Breast epithelium (tissue), 4 donors: ENCODE results near the gene BTD. TPM values are rescaled to one million over a fixed set of nuclear protein-coding genes. Genes with fewer than 3 reads are reported as not detected.
A peak's percentile ranks its signal among the peaks of the same experiment; 100 is the strongest.

Source experiments
- DNase-seq, 2 donors: peaks; one replicate each; pipeline ENCODE4 v3.0.0-alpha.2; 2019; ENCODE audit warnings: low spot score in 2 of 2
- H3K27ac ChIP-seq, 2 donors: fragments of 200-600 bp; sonication (generic) in 1 of 2; one replicate each; pipeline ENCODE4 v1.5.1; 2016 to 2019; ENCODE audit warnings: mild to moderate bottlenecking in 1 of 2
- H3K27me3 ChIP-seq, 2 donors: fragments of 200-600 bp; sonication (generic) in 1 of 2; one replicate each; pipeline versions ENCODE4 v1.5.1 to v1.6.0; 2017 to 2019; ENCODE audit warnings: control low read depth in 1 of 2, mild to moderate bottlenecking in 1 of 2
- H3K36me3 ChIP-seq: fragments of 200-600 bp; one replicate; pipeline ENCODE4 v1.5.1; 2019
- H3K4me1 ChIP-seq, 2 donors: fragments of 200-600 bp; sonication (generic); one replicate each; pipeline ENCODE4 v1.5.1; 2016 to 2019; ENCODE audit warnings: control low read depth in 1 of 2
- H3K4me3 ChIP-seq, 3 donors: fragments of 200-600 bp; sonication (generic); 1 replicate in 2 of 3; 2 replicates in 1 of 3; pipeline ENCODE4 v1.5.1; 2016 to 2019; ENCODE audit warnings: mild to moderate bottlenecking in 3 of 3, moderate library complexity in 2 of 3
- H3K9me3 ChIP-seq, 2 donors: fragments of 200-600 bp; sonication (generic) in 1 of 2; one replicate each; pipeline ENCODE4 v1.5.1; 2016 to 2019; ENCODE audit warnings: control low read depth in 1 of 2
- POLR2A ChIP-seq: fragments of 450-650 bp; IDR thresholded peaks from one replicate; pipeline ENCODE4 v1.6.1; 2016; ENCODE audit warnings: antibody characterized with exemption, mild to moderate bottlenecking, moderate library complexity
- POLR2AphosphoS5 ChIP-seq, 3 donors: sonication (generic); formaldehyde crosslinking; IDR thresholded peaks; one replicate each; pipeline ENCODE4 v1.6.1; 2017; ENCODE audit warnings: antibody characterized with exemption in 3 of 3
- intact Hi-C: fragments of 100-400 bp; cut with DNase I; formaldehyde crosslinking; loops from one replicate; pipeline ENCODE4 v1.15.1; 2023; ENCODE audit warnings: low total_unique reads
- total RNA-seq, 3 donors: library from RNA; depleted of rRNA; stranded (reverse); fragments of >200 nt; gene quantifications; one replicate each; pipeline ENCODE4 v1.1.0, GENCODE V29; 2016
- TF ChIP-seq, protein P1 (sequence below), 3 donors: fragments of 450-650 bp; IDR thresholded peaks; one replicate each; pipeline ENCODE4 v1.5.1; 2016 to 2017; ENCODE audit warnings: antibody characterized with exemption in 3 of 3, mild to moderate bottlenecking in 3 of 3, moderate library complexity in 3 of 3

BTD gene
- total RNA-seq, 3 donors from 2014 or later = 30.2 to 89.8 (median 35.1) TPM

DNA sequence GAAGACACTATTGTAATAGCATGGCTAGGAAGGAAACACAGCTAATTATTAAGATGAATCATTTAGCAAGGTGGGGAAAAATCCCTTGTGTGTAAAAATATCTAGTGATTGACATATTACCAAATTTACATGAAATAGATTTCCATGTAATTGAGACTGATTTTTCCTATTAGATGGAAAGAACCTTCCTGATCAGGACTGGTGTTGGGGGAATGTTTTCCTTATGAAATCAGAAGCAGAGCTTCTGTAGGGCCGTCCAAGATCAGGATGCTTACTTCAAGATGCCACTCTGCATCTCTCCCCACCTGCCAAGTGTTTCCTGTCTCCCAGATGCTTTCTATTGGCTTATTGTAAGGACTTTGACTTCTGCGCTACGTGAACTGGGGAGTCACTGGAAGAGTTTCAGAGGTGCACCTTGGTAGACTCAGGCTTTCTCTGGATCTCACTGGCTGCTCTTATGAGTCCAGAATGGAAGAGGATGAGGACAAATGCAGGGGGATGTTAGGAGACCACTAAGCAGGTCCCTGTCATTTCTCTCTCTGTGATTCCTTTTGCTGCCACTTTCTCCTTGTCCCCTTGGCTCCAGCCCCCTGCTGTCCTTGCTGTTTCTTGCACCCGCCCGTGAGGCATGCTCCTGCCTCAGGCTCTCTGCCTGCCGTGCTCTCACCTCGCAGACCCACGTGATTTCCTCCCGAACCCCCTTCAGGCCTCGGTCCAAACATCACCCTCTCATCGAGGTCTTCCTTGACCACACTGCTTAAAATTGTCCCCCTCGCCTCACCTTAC, 30.1 kb downstream of the BTD start:
- intact Hi-C loops = no loop called here
- Histone ChIP-seq H3K27me3 (no peaks in the 10 kb centered on the region), H3K4me3 (no peak overlapping the region), H3K4me1 (peaks cover 0 to 7% of the 10 kb centered on the region in 2 donors), H3K9me3 (no peaks in the 10 kb centered on the region), H3K27ac (no peak overlapping the region), H3K36me3 (no peaks in the 10 kb centered on the region)
- TF ChIP-seq, protein P1, sequence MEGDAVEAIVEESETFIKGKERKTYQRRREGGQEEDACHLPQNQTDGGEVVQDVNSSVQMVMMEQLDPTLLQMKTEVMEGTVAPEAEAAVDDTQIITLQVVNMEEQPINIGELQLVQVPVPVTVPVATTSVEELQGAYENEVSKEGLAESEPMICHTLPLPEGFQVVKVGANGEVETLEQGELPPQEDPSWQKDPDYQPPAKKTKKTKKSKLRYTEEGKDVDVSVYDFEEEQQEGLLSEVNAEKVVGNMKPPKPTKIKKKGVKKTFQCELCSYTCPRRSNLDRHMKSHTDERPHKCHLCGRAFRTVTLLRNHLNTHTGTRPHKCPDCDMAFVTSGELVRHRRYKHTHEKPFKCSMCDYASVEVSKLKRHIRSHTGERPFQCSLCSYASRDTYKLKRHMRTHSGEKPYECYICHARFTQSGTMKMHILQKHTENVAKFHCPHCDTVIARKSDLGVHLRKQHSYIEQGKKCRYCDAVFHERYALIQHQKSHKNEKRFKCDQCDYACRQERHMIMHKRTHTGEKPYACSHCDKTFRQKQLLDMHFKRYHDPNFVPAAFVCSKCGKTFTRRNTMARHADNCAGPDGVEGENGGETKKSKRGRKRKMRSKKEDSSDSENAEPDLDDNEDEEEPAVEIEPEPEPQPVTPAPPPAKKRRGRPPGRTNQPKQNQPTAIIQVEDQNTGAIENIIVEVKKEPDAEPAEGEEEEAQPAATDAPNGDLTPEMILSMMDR (IDR thresholded peaks at IDR 0.05) = no peak
- TF ChIP-seq POLR2AphosphoS5 (IDR thresholded peaks at IDR 0.05) (no peak), POLR2A (no peak)
- no peak for DNase-seq

DNA sequence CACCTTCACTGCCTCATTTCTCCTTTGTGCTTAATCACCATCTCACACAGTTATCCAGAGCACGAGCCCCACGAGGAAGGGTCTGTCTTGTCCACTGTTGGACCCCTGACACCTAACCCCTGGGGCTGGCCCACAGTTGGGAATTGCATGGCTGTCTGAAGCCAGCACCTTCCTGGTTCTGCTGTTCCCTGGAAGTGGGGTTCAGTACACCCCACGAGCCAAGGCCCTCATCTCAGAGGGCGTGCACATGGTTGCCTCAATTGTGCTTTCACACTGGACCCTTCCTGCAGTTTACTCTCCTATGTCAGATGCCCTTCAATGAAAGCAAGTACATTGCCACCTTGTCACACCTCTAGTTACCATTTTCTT, 30.7 kb downstream of the BTD start:
- Histone ChIP-seq H3K4me3 (no peak overlapping the region), H3K9me3 (no peaks in the 10 kb centered on the region), H3K27me3 (no peaks in the 10 kb centered on the region), H3K36me3 (no peaks in the 10 kb centered on the region), H3K4me1 (peaks cover 0 to 7% of the 10 kb centered on the region in 2 donors), H3K27ac (no peak overlapping the region)
- intact Hi-C loops = no loop called here
- no peak for DNase-seq
- TF ChIP-seq POLR2AphosphoS5 (IDR thresholded peaks at IDR 0.05) (no peak), POLR2A (no peak)
- TF ChIP-seq, protein P1 (IDR thresholded peaks at IDR 0.05) = no peak

DNA sequence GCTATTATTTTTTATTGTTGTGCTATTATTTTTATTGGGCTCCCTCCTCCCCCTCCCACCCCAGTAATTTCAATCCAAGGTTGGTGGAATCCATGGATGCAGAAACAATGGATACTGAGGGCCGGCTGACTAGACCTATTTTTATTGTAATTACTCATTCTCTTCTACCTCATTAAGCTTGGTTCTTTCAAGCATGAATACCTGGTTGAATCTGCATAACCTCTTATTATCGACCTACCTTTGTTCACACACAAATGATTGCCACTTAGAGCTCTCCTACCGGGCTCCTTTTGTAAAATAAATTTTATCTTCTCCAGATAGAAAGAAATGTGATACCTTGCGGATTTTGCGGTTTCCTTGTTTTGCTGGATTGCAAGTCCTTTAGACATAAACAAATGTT, 31.6 kb downstream of the BTD start:
- Histone ChIP-seq H3K27me3 (no peaks in the 10 kb centered on the region), H3K36me3 (no peaks in the 10 kb centered on the region), H3K4me1 (peaks cover 0 to 7% of the 10 kb centered on the region in 2 donors), H3K4me3 (no peak overlapping the region), H3K9me3 (no peaks in the 10 kb centered on the region), H3K27ac (no peak overlapping the region)
- DNase-seq = no peak
- intact Hi-C loops = no loop called here
- TF ChIP-seq, protein P1 (IDR thresholded peaks at IDR 0.05) = no peak
- TF ChIP-seq POLR2A (no peak), POLR2AphosphoS5 (IDR thresholded peaks at IDR 0.05) (no peak)

DNA sequence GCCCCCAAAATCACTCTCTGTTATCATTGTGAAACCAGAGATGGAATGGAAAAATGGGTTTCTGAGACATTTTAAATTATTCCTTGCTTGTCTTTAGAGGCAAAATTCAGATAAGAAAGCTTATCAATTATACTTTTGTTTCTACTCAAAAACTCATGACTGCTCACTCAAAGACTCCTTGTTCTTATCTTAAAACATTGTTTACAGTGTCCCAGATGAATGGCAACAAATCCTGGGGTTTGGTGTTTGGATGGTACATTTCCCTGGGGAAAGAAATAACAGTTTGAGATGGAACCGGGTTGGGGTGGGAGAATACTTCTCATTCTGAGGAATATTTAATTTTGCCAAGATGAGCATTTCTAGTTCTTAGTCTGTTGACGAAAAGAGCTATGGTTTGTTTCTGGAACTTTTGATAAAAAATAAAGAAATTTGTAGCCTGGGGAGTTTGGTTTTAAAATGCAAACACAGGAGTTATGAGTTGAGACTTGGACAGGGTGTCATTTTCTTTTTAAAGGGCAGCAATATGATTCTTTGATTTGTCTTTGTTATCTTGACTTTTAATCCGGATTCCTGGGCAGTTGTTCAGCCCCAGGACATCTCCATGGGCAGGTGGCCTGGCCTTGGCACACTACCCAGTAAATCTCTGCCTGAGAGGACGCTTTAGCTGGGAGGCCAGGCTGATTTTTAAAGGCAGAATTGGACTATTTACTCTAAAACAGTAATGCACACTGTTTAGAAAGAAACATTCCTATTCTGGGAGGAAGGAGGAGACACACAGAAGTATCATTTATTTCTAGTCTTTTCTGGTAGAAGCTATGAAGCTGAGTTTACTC, 32.4 kb downstream of the BTD start:
- Histone ChIP-seq H3K4me3 (no peak overlapping the region), H3K27ac (peak overlapping the region; percentile 61 to 73), H3K36me3 (no peaks in the 10 kb centered on the region), H3K4me1 (peaks cover 0 to 7% of the 10 kb centered on the region in 2 donors), H3K9me3 (no peaks in the 10 kb centered on the region), H3K27me3 (no peaks in the 10 kb centered on the region)
- intact Hi-C loops = no loop called here
- peak in 1 of 2 donors; percentile 65 for DNase-seq
- TF ChIP-seq POLR2A (no peak), POLR2AphosphoS5 (IDR thresholded peaks at IDR 0.05) (no peak)
- TF ChIP-seq, protein P1 (IDR thresholded peaks at IDR 0.05) = no peak

DNA sequence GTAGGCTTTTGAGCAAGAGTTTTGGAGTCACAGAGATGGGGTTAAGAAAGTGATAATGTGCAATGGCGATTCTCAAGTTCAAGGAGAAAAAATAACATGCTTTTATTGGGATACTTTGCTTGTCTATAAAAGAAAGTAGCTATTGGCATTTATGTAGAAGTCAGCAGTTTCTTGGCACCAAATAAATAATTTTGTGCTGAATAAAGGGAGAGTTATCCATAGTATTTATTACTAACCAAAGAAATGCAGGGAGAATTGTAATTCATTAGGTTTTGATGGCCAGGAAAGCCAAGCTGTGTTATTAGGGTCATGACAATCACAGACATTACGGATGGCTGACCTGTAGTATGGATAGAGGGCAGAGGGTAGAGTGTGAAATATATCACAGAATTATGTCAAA, 33.1 kb downstream of the BTD start:
- intact Hi-C loops = no loop called here
- no peaks in the 10 kb centered on the region for H3K9me3 ChIP-seq
- H3K4me3 ChIP-seq = no peak overlapping the region
- peaks cover 0 to 7% of the 10 kb centered on the region in 2 donors for H3K4me1 ChIP-seq
- no peak for TF ChIP-seq POLR2AphosphoS5 (IDR thresholded peaks at IDR 0.05)
- TF ChIP-seq, protein P1 (IDR thresholded peaks at IDR 0.05) = no peak
- no peaks in the 10 kb centered on the region for H3K27me3 ChIP-seq
- peak overlapping the region; percentile 61 to 69 for H3K27ac ChIP-seq
- no peak for DNase-seq
- H3K36me3 ChIP-seq = no peaks in the 10 kb centered on the region
